Gastrocnemius medialis (tissue), 4 donors: ENCODE results near the gene GRIK3.

ENCODE experiments used
- POLR2A ChIP-seq, 2 donors: fragments of 450-650 bp; IDR thresholded peaks; one replicate each; pipeline ENCODE4 v1.6.1; 2017; ENCODE audit warnings: antibody characterized with exemption in 2 of 2, mild to moderate bottlenecking in 2 of 2, moderate library complexity in 2 of 2
- TF ChIP-seq, protein P1 (sequence below), 5 experiments: fragments of 450-650 bp in 3 of 5; fragments of 200-600 bp in 2 of 5; sonication (generic) in 2 of 5; IDR thresholded peaks in 4 of 5; conservative IDR thresholded peaks in 1 of 5; 1 replicate in 4 of 5; 2 replicates in 1 of 5; pipeline ENCODE4 v1.5.1; 2016 to 2019; ENCODE audit warnings: antibody characterized with exemption in 5 of 5, mild to moderate bottlenecking in 3 of 5, moderate library complexity in 3 of 5

DNA sequence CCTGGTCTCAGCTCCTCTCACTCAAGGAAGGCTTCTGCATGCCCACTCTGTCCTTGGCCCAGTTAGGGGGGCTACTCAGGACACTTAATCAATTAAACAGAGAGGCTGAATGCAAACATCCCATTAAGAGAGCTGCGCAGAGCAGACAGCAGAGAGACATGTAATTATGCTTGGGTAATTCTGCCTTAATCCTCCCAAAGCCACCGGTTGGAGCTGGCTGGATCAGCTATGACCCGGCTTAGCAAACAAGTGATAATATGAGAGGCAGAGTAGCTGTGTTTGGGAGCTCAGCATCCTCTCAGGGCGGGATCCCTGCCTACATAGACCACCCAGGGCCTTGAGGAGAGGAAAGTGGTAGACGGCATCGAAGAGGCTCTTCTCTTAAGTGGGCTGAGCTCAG lies 183.2 kb downstream of the GRIK3 start:
- no peak for TF ChIP-seq POLR2A (IDR thresholded peaks at IDR 0.05)
- TF ChIP-seq, protein P1, sequence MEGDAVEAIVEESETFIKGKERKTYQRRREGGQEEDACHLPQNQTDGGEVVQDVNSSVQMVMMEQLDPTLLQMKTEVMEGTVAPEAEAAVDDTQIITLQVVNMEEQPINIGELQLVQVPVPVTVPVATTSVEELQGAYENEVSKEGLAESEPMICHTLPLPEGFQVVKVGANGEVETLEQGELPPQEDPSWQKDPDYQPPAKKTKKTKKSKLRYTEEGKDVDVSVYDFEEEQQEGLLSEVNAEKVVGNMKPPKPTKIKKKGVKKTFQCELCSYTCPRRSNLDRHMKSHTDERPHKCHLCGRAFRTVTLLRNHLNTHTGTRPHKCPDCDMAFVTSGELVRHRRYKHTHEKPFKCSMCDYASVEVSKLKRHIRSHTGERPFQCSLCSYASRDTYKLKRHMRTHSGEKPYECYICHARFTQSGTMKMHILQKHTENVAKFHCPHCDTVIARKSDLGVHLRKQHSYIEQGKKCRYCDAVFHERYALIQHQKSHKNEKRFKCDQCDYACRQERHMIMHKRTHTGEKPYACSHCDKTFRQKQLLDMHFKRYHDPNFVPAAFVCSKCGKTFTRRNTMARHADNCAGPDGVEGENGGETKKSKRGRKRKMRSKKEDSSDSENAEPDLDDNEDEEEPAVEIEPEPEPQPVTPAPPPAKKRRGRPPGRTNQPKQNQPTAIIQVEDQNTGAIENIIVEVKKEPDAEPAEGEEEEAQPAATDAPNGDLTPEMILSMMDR (IDR thresholded peaks at IDR 0.05 in 4 of 5, conservative IDR thresholded peaks at IDR 0.05 in 1 of 5) = no peak
